HEK293 (cell line): Measurements from ENCODE around the gene KIFAP3.

Experiments used
- CTCF ChIA-PET: fragments of 350-600 bp; formaldehyde crosslinking; extraction: SDS; loops from one replicate; lab custom pipeline; 2021; ENCODE audit warnings: antibody characterized with exemption; lab: Yijun Ruan, JAX
- POLR2A ChIA-PET: fragments of 300-600 bp; formaldehyde crosslinking; extraction: SDS; loops from one replicate; lab custom pipeline; 2020; ENCODE audit warnings: antibody characterized with exemption, inconsistent platforms; lab: Yijun Ruan, JAX
- H3K27ac ChIP-seq: fragments of 200-500 bp; sonication (Bioruptor generic); 2 replicates; pipeline ENCODE4 v1.5.1; 2014; ENCODE audit warnings: low read depth, low read length, control low read depth, inconsistent platforms; ENCODE audit errors: extremely low read depth
- H3K36me3 ChIP-seq, 2 experiments: fragments of 200-500 bp in 1 of 2; sonication (Bioruptor generic) in 1 of 2; 1 replicate in 1 of 2; 2 replicates in 1 of 2; pipeline ENCODE4 v1.5.1; 2014 to 2017; ENCODE audit warnings: inconsistent platforms in 2 of 2, low read length in 2 of 2; ENCODE audit not compliant: control insufficient read depth in 2 of 2, insufficient read depth in 1 of 2
- H3K4me1 ChIP-seq: fragments of 200-500 bp; sonication (Bioruptor generic); 2 replicates; pipeline ENCODE4 v1.5.1; 2014; ENCODE audit warnings: mild to moderate bottlenecking, low read length, inconsistent platforms; ENCODE audit not compliant: control insufficient read depth, insufficient read depth
- H3K4me3 ChIP-seq: 2 replicates; pipeline ENCODE4 v1.5.1; 2011; ENCODE audit warnings: low read depth, mild to moderate bottlenecking, control low read depth, low read length, moderate library complexity
- H3K9me3 ChIP-seq: fragments of 200-500 bp; sonication (Bioruptor generic); 2 replicates; pipeline ENCODE4 v1.5.1; 2014; ENCODE audit warnings: low read depth, low read length, inconsistent platforms; ENCODE audit not compliant: control insufficient read depth, insufficient read depth
- SP3 ChIP-seq: fragments of 450-650 bp; formaldehyde crosslinking; IDR thresholded peaks from 2 replicates; pipeline ENCODE4 v1.5.1; 2016; ENCODE audit warnings: missing biosample characterization, missing genetic modification characterization
- SP7 ChIP-seq: fragments of 450-650 bp; formaldehyde crosslinking; IDR thresholded peaks from 2 replicates; pipeline ENCODE4 v1.5.1; 2016; ENCODE audit warnings: missing biosample characterization, missing genetic modification characterization
- ZBTB1 ChIP-seq: fragments of 450-650 bp; formaldehyde crosslinking; IDR thresholded peaks from 2 replicates; pipeline ENCODE4 v1.5.1; 2016; ENCODE audit warnings: missing biosample characterization, missing genetic modification characterization
- ZBTB48 ChIP-seq: fragments of 450-650 bp; formaldehyde crosslinking; IDR thresholded peaks from 2 replicates; pipeline ENCODE4 v1.5.1; 2016; ENCODE audit warnings: missing biosample characterization, missing genetic modification characterization
- ZFP3 ChIP-seq: fragments of 450-650 bp; formaldehyde crosslinking; IDR thresholded peaks from 2 replicates; pipeline ENCODE4 v1.5.1; 2016; ENCODE audit warnings: low read depth, missing biosample characterization, missing genetic modification characterization
- ZNF202 ChIP-seq: fragments of 450-650 bp; formaldehyde crosslinking; IDR thresholded peaks from 2 replicates; pipeline ENCODE4 v1.5.1; 2016; ENCODE audit warnings: missing biosample characterization, missing genetic modification characterization, borderline replicate concordance
- ZNF239 ChIP-seq: fragments of 450-650 bp; formaldehyde crosslinking; IDR thresholded peaks from 2 replicates; pipeline ENCODE4 v1.5.1; 2016; ENCODE audit warnings: missing biosample characterization, missing genetic modification characterization
- ZNF266 ChIP-seq: fragments of 450-650 bp; formaldehyde crosslinking; IDR thresholded peaks from 2 replicates; pipeline ENCODE4 v1.5.1; 2016; ENCODE audit warnings: missing biosample characterization, missing genetic modification characterization, low read depth
- ZNF423 ChIP-seq: fragments of 450-650 bp; formaldehyde crosslinking; IDR thresholded peaks from 2 replicates; pipeline ENCODE4 v1.5.1; 2016; ENCODE audit warnings: missing biosample characterization, missing genetic modification characterization
- ZNF510 ChIP-seq: fragments of 450-650 bp; formaldehyde crosslinking; IDR thresholded peaks from 2 replicates; pipeline ENCODE4 v1.5.1; 2018; ENCODE audit warnings: mild to moderate bottlenecking, missing genetic modification characterization, missing biosample characterization; ENCODE audit not compliant: insufficient replicate concordance
- ZNF548 ChIP-seq: fragments of 450-650 bp; formaldehyde crosslinking; IDR thresholded peaks from 2 replicates; pipeline ENCODE4 v1.5.1; 2016; ENCODE audit warnings: missing biosample characterization, missing genetic modification characterization
- ZNF610 ChIP-seq: fragments of 450-650 bp; formaldehyde crosslinking; IDR thresholded peaks from 2 replicates; pipeline ENCODE4 v1.5.1; 2016; ENCODE audit warnings: missing biosample characterization, missing genetic modification characterization, borderline replicate concordance
- ZNF830 ChIP-seq: fragments of 450-650 bp; IDR thresholded peaks from 2 replicates; pipeline ENCODE4 v1.5.0; 2018; ENCODE audit warnings: missing biosample characterization, missing genetic modification characterization, low read depth, mild to moderate bottlenecking, moderate library complexity
- TF ChIP-seq, protein P1 (sequence below): fragments of 450-650 bp; formaldehyde crosslinking; IDR thresholded peaks from 2 replicates; pipeline ENCODE4 v1.5.1; 2016; ENCODE audit warnings: missing biosample characterization, missing genetic modification characterization
- TF ChIP-seq, protein P2 (sequence below): fragments of 450-650 bp; formaldehyde crosslinking; IDR thresholded peaks from 2 replicates; pipeline ENCODE4 v1.5.1; 2016; ENCODE audit warnings: missing biosample characterization, missing genetic modification characterization
- TF ChIP-seq, protein P3 (sequence below): fragments of 450-650 bp; formaldehyde crosslinking; IDR thresholded peaks from 2 replicates; pipeline ENCODE4 v1.5.1; 2016; ENCODE audit warnings: missing biosample characterization, missing genetic modification characterization
- TF ChIP-seq, protein P4 (sequence below): fragments of 450-650 bp; formaldehyde crosslinking; IDR thresholded peaks from 2 replicates; pipeline ENCODE4 v1.5.1; 2017; ENCODE audit warnings: missing biosample characterization, missing genetic modification characterization
- TF ChIP-seq, protein P5 (sequence below): fragments of 450-650 bp; formaldehyde crosslinking; IDR thresholded peaks from 2 replicates; pipeline ENCODE4 v1.5.1; 2016; ENCODE audit warnings: missing biosample characterization, missing genetic modification characterization
- TF ChIP-seq, protein P6 (sequence below): fragments of 450-650 bp; IDR thresholded peaks from 2 replicates; pipeline ENCODE4 v1.5.1; 2018; ENCODE audit warnings: missing biosample characterization, missing genetic modification characterization
- TF ChIP-seq, protein P7 (sequence below): fragments of 450-650 bp; formaldehyde crosslinking; IDR thresholded peaks from 2 replicates; pipeline ENCODE4 v1.5.1; 2016; ENCODE audit warnings: missing biosample characterization, missing genetic modification characterization

The KIFAP3 gene

DNA sequence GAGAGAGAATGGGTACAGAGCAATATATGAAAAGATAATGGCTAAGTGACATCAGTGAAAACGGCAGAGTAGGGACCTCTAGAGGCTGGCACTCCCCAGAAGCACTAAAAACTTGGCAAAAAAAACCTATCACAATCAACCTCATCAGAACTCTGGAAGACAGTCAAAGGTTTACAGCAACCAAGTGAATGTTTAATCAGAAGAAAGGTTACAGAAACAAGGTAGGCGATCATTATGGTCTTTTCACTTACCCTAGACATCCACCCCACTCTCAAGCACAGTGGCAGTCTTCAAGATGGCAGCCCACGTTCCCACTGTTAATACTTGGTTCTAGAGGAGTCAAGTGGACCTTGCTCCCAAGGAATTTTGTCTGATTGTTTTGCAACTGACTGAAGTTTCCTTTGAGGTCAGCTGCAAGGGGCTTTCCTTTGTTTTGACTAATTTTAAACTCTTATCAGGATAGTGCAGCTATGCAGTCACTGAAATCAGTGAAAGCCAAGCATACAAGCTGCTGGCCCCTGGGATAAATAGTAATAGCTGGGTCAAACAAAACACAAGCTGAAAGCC, 7.2 kb downstream of the KIFAP3 start:
- no peaks in the 10 kb centered on the region for H3K36me3 ChIP-seq
- H3K27ac ChIP-seq: no peak overlapping the region
- ChIA-PET POLR2A (no interaction called here), CTCF (no interaction called here)
- H3K9me3 ChIP-seq: no peaks in the 10 kb centered on the region
- TF ChIP-seq, protein P1, sequence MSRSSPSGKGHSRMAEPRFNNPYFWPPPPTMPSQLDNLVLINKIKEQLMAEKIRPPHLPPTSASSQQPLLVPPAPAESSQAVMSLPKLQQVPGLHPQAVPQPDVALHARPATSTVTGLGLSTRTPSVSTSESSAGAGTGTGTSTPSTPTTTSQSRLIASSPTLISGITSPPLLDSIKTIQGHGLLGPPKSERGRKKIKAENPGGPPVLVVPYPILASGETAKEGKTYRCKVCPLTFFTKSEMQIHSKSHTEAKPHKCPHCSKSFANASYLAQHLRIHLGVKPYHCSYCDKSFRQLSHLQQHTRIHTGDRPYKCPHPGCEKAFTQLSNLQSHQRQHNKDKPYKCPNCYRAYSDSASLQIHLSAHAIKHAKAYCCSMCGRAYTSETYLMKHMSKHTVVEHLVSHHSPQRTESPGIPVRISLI: no peak
- TF ChIP-seq ZBTB1 (tag by site-specific recombination) (no peak), ZNF610 (tag by site-specific recombination) (no peak), ZFP3 (tag by site-specific recombination) (no peak), ZNF510 (tag by site-specific recombination) (no peak), ZNF423 (no peak), ZNF239 (no peak), SP3 (no peak), ZNF830 (tag by site-specific recombination) (no peak), ZBTB48 (no peak), ZNF202 (tag by site-specific recombination) (no peak), SP7 (no peak), ZNF548 (tag by site-specific recombination) (no peak), ZNF266 (no peak)
- TF ChIP-seq, protein P2, sequence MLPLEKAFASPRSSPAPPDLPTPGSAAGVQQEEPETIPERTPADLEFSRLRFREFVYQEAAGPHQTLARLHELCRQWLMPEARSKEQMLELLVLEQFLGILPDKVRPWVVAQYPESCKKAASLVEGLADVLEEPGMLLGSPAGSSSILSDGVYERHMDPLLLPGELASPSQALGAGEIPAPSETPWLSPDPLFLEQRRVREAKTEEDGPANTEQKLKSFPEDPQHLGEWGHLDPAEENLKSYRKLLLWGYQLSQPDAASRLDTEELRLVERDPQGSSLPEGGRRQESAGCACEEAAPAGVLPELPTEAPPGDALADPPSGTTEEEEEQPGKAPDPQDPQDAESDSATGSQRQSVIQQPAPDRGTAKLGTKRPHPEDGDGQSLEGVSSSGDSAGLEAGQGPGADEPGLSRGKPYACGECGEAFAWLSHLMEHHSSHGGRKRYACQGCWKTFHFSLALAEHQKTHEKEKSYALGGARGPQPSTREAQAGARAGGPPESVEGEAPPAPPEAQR (tag by site-specific recombination): no peak
- TF ChIP-seq, protein P3, sequence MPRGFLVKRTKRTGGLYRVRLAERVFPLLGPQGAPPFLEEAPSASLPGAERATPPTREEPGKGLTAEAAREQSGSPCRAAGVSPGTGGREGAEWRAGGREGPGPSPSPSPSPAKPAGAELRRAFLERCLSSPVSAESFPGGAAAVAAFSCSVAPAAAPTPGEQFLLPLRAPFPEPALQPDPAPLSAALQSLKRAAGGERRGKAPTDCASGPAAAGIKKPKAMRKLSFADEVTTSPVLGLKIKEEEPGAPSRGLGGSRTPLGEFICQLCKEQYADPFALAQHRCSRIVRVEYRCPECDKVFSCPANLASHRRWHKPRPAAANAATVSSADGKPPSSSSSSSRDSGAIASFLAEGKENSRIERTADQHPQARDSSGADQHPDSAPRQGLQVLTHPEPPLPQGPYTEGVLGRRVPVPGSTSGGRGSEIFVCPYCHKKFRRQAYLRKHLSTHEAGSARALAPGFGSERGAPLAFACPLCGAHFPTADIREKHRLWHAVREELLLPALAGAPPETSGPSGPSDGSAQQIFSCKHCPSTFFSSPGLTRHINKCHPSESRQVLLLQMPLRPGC (tag by site-specific recombination): no peak
- TF ChIP-seq, protein P4, sequence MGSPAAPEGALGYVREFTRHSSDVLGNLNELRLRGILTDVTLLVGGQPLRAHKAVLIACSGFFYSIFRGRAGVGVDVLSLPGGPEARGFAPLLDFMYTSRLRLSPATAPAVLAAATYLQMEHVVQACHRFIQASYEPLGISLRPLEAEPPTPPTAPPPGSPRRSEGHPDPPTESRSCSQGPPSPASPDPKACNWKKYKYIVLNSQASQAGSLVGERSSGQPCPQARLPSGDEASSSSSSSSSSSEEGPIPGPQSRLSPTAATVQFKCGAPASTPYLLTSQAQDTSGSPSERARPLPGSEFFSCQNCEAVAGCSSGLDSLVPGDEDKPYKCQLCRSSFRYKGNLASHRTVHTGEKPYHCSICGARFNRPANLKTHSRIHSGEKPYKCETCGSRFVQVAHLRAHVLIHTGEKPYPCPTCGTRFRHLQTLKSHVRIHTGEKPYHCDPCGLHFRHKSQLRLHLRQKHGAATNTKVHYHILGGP (tag by site-specific recombination): no peak
- TF ChIP-seq, protein P5, sequence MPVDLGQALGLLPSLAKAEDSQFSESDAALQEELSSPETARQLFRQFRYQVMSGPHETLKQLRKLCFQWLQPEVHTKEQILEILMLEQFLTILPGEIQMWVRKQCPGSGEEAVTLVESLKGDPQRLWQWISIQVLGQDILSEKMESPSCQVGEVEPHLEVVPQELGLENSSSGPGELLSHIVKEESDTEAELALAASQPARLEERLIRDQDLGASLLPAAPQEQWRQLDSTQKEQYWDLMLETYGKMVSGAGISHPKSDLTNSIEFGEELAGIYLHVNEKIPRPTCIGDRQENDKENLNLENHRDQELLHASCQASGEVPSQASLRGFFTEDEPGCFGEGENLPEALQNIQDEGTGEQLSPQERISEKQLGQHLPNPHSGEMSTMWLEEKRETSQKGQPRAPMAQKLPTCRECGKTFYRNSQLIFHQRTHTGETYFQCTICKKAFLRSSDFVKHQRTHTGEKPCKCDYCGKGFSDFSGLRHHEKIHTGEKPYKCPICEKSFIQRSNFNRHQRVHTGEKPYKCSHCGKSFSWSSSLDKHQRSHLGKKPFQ (tag by site-specific recombination): no peak
- TF ChIP-seq, protein P6, sequence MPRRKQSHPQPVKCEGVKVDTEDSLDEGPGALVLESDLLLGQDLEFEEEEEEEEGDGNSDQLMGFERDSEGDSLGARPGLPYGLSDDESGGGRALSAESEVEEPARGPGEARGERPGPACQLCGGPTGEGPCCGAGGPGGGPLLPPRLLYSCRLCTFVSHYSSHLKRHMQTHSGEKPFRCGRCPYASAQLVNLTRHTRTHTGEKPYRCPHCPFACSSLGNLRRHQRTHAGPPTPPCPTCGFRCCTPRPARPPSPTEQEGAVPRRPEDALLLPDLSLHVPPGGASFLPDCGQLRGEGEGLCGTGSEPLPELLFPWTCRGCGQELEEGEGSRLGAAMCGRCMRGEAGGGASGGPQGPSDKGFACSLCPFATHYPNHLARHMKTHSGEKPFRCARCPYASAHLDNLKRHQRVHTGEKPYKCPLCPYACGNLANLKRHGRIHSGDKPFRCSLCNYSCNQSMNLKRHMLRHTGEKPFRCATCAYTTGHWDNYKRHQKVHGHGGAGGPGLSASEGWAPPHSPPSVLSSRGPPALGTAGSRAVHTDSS: no peak
- TF ChIP-seq, protein P7, sequence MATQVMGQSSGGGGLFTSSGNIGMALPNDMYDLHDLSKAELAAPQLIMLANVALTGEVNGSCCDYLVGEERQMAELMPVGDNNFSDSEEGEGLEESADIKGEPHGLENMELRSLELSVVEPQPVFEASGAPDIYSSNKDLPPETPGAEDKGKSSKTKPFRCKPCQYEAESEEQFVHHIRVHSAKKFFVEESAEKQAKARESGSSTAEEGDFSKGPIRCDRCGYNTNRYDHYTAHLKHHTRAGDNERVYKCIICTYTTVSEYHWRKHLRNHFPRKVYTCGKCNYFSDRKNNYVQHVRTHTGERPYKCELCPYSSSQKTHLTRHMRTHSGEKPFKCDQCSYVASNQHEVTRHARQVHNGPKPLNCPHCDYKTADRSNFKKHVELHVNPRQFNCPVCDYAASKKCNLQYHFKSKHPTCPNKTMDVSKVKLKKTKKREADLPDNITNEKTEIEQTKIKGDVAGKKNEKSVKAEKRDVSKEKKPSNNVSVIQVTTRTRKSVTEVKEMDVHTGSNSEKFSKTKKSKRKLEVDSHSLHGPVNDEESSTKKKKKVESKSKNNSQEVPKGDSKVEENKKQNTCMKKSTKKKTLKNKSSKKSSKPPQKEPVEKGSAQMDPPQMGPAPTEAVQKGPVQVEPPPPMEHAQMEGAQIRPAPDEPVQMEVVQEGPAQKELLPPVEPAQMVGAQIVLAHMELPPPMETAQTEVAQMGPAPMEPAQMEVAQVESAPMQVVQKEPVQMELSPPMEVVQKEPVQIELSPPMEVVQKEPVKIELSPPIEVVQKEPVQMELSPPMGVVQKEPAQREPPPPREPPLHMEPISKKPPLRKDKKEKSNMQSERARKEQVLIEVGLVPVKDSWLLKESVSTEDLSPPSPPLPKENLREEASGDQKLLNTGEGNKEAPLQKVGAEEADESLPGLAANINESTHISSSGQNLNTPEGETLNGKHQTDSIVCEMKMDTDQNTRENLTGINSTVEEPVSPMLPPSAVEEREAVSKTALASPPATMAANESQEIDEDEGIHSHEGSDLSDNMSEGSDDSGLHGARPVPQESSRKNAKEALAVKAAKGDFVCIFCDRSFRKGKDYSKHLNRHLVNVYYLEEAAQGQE (tag by site-specific recombination): no peak
- no peaks in the 10 kb centered on the region for H3K4me1 ChIP-seq
- H3K4me3 ChIP-seq: no peak overlapping the region
